Measurements from ENCODE around the gene ENTPD8.
A peak's percentile ranks its signal among the peaks of the same experiment; 100 is the strongest.

The ENTPD8 gene

DNA sequence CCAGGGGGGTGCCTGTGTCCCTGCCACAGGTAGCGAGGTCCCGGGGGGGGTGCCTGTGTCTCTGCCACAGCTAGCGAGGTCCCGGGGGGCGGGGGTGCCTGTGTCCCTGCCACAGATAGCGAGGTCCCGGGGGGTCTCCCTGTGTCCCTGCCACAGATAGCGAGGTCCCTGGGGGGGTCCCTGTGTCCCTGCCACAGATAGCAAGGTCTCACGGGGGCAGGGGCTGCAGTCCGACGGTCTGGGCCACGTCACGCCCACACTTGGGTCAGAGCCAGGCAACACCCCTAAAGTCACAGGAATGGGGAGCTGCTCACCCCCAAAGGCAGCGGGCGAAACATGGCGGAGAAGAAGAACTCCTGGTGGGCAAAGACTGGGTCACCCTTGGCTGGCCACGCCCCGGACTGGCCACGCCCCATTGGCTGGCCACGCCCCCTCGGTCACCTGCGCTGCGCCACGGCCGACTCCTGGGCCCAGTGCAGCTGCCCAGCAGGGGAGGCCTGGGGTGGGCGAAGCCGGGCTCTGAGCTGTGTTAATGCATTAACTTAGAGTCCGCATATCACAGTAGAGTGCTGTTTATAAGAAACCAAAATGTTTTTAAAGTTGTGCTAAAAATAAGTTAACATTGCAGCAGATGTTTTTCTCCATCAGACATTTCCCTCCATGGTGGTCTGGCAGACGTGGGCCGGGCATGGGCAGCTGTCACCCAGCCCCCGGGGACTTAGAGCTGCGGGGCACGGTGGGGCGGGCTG, 11.0 kb downstream of the ENTPD8 start:
- DNase-seq: peak; percentile 78

- DNase-seq: no peak
These were observed 11.6 kb downstream of the ENTPD8 start for GRCh38 chr9:137429546-137429890.

GRCh38 chr9:137428841-137429545, 12.2 kb downstream of the ENTPD8 start:
- DNase-seq: no peak

GRCh38 chr9:137428311-137428630, 12.9 kb downstream of the ENTPD8 start:
- DNase-seq: no peak

GRCh38 chr9:137427454-137428310, 13.5 kb downstream of the ENTPD8 start:
- DNase-seq: no peak

- no peak for DNase-seq
These were observed 15.0 kb downstream of the ENTPD8 start for GRCh38 chr9:137426018-137426681.

DNA sequence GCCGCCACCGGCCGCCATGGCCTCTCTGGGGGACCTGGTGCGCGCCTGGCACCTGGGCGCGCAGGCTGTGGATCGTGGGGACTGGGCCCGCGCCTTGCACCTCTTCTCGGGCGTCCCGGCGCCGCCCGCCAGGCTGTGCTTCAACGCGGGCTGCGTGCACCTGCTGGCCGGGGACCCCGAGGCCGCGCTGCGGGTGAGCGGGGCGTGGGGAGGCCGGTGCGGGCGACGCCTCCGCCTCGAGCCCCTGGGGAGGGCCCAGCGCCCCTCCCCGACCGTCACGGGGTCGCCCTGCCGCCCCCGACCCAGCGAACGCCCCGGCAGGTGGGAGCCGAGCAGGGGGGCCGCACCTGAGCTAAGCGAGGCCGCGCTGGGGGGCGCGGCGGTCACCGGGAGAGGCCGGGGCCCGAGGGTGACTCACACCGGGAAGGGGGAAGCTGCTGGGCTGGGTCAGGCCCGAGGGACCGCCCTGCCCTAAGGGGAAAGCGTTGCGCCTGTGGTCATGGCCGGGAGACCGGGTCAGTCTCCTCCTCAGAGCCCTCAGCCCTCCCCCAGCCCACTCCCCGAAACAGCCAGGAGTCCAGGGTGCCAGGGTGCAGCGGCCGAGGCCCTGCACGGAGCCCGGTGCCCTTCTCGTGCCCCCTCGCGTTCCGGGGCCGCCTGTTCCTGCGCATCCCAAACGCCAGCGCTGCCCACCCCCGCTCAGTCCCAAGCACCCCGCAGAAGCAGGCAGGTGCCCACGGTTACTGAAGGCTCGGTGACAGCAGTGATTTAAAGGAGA, 17.5 kb downstream of the ENTPD8 start:
- DNase-seq: peak; percentile 22

GRCh38 chr9:137422604-137423513, 18.3 kb downstream of the ENTPD8 start, which contains the start of the genes EXD3 and NOXA1:
EXD3 (minus strand) TSS chr9:137423162; CDS start chr9:137395357, 27,805 bp downstream.
NOXA1 (plus strand) TSS chr9:137423393; CDS start chr9:137423530, 137 bp downstream.
- peak; percentile 97 for DNase-seq

DNA sequence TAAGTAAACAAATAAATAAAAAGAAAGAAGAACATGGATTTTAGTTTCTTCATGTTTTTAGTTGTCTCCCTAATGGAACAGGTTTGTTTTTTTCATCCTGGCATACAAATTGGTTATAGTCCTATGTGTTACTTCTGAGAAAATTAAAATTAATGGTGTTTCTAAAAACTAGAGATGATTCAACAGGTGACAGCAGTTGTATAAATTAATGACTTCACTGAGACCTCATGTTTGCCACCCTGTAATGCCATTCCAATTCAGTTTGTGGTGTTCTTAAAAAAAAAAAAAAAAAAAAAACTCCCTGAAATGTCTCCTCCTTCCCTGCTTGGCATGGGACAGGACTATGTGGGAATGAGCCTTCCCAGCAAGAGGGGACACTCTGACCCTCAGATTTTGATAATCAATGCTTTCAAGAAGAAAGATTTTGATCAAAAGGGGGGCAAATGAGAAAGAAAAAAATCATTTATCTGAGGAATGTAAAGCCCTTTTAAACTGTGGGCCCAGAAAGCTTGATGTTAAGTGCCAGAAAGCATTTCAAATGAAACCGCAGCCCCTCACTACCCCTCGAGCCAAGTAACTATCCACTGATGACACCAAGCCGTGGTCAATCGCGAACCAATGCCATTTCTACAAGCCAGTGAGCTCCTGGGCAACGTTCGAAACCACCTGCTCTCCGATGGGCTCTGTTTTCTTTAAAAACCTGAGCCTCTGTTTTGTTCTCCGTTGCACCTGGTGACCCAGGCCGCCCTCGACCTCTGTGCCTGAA, 19.1 kb downstream of the ENTPD8 start:
- DNase-seq: no peak

GRCh38 chr9:137417161-137418021, 23.8 kb downstream of the ENTPD8 start:
- DNase-seq: no peak

- no peak for DNase-seq
These were observed 24.5 kb downstream of the ENTPD8 start for GRCh38 chr9:137416563-137417151.

DNA sequence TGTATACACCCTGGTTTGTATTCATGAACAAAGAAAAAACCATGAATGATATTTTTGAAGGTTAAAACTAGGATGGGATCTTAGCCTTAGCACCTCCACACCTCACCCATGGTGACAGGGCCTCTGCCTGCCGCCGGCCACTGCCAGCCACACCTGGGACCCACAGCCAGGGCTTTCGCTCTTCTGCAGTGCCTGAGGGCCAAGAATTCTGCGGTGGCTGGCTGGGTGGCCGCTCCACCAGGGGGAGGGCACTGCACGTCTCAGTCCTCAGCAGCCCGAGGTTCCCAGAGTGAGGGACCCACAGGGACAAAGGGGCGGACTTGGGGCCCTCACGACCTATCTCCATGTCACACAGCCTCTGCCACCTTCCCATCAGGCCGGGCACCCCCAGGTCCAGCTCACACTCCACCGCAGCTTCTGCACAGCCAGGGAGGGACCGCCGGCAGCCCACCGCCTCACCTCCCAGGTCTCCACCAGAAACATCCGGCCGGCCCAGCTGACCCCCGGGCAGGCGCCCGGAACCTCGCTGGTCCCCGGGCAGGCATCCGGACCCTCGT, 25.1 kb downstream of the ENTPD8 start:
- no peak for DNase-seq

GRCh38 chr9:137415451-137415850, 25.7 kb downstream of the ENTPD8 start:
- DNase-seq: no peak

DNA sequence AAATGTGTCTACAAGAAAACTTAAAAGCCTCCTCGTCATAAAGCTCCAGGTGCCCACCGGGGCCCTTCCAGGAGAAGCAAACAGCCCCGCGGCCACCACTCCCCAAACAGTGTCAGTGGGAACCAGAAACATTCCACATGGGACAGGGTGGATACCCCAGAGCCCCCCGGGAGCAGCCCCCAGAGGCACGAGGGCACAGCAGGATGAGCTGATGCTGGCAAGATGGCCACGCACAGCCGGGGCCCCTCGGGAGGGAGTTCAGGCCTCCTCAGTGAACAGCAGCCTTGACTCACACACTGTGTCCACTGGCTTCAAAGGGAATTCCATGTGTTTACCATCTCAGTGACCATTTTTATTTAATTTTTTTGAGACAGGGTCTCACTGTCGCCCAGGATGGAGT, 28.7 kb downstream of the ENTPD8 start:
- no peak for DNase-seq

GRCh38 chr9:137411645-137412380, 29.3 kb downstream of the ENTPD8 start:
- no peak for DNase-seq

- DNase-seq: no peak
These were observed 29.9 kb downstream of the ENTPD8 start for GRCh38 chr9:137411260-137411644.

GRCh38 chr9:137410891-137411249, 30.3 kb downstream of the ENTPD8 start:
- DNase-seq: no peak
